Panc1 (cell line): Measurements from ENCODE around the gene PARP8.

ENCODE experiments used
- POLR2AphosphoS5 ChIP-seq: IDR thresholded peaks from 2 replicates; pipeline ENCODE4 v1.6.1; 2012; ENCODE audit warnings: mild to moderate bottlenecking, low read depth, low read length, moderate library complexity
- TF ChIP-seq, protein P1 (sequence below): fragments of 450-650 bp; IDR thresholded peaks from 2 replicates; pipeline ENCODE4 v1.5.1; 2017; ENCODE audit warnings: mild to moderate bottlenecking
- TF ChIP-seq, protein P2 (sequence below), 2 experiments: IDR thresholded peaks; 2 replicates each; pipeline ENCODE4 v1.6.1; 2011 to 2012; ENCODE audit warnings: low read depth in 2 of 2, control low read depth in 1 of 2, low read length in 1 of 2, mild to moderate bottlenecking in 1 of 2, moderate library complexity in 1 of 2; ENCODE audit not compliant: insufficient read depth in 1 of 2

GRCh38 chr5:50702615-50703366, 36.4 kb downstream of the PARP8 start:
- TF ChIP-seq, protein P1, sequence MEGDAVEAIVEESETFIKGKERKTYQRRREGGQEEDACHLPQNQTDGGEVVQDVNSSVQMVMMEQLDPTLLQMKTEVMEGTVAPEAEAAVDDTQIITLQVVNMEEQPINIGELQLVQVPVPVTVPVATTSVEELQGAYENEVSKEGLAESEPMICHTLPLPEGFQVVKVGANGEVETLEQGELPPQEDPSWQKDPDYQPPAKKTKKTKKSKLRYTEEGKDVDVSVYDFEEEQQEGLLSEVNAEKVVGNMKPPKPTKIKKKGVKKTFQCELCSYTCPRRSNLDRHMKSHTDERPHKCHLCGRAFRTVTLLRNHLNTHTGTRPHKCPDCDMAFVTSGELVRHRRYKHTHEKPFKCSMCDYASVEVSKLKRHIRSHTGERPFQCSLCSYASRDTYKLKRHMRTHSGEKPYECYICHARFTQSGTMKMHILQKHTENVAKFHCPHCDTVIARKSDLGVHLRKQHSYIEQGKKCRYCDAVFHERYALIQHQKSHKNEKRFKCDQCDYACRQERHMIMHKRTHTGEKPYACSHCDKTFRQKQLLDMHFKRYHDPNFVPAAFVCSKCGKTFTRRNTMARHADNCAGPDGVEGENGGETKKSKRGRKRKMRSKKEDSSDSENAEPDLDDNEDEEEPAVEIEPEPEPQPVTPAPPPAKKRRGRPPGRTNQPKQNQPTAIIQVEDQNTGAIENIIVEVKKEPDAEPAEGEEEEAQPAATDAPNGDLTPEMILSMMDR, result no peak
- no peak for TF ChIP-seq POLR2AphosphoS5
- TF ChIP-seq, protein P2, sequence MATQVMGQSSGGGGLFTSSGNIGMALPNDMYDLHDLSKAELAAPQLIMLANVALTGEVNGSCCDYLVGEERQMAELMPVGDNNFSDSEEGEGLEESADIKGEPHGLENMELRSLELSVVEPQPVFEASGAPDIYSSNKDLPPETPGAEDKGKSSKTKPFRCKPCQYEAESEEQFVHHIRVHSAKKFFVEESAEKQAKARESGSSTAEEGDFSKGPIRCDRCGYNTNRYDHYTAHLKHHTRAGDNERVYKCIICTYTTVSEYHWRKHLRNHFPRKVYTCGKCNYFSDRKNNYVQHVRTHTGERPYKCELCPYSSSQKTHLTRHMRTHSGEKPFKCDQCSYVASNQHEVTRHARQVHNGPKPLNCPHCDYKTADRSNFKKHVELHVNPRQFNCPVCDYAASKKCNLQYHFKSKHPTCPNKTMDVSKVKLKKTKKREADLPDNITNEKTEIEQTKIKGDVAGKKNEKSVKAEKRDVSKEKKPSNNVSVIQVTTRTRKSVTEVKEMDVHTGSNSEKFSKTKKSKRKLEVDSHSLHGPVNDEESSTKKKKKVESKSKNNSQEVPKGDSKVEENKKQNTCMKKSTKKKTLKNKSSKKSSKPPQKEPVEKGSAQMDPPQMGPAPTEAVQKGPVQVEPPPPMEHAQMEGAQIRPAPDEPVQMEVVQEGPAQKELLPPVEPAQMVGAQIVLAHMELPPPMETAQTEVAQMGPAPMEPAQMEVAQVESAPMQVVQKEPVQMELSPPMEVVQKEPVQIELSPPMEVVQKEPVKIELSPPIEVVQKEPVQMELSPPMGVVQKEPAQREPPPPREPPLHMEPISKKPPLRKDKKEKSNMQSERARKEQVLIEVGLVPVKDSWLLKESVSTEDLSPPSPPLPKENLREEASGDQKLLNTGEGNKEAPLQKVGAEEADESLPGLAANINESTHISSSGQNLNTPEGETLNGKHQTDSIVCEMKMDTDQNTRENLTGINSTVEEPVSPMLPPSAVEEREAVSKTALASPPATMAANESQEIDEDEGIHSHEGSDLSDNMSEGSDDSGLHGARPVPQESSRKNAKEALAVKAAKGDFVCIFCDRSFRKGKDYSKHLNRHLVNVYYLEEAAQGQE (IDR thresholded peaks at IDR 0.05; ENCODE audit: insufficient read depth in 1 of 2, low read depth in 2 of 2, low read length in 1 of 2), result no peak
